ENCODE measurements around the gene ESR2.

The ESR2 gene

DNA sequence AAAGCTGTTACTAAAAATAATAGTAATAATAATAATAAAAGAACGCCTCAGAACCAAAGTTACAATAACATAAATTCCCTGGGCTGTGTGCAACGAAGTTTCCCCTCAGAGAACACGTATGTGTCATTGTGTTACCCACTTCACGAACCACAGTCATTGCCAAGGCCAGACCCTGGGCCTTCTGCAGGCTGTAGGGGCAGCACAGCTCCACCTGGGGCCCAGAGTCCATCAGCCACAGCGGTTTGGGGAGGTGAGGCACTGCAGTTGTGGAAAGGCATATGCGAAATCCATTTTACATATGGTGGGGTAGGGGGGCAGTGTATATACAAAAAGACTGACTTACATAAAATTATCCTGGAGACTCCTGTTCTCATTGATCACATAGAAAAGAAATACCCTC lies 56.1 kb downstream of the ESR2 start:
- no peaks in the 10 kb centered on the region for H4K20me1 ChIP-seq (ENCODE audit: low read depth, low read length)
- H3K27ac ChIP-seq (ENCODE audit: low read depth, low read length), result no peak overlapping the region
- peaks cover 14% of the 10 kb centered on the region; the same call in 1 of the 2 replicates for H3K79me2 ChIP-seq (ENCODE audit: insufficient read depth, low read length)
- no peak overlapping the region for H2AFZ ChIP-seq (ENCODE audit: low read depth, low read length, severe bottlenecking)
- no peak overlapping the region for H3K4me3 ChIP-seq (ENCODE audit: insufficient read depth, low read length, poor library complexity, severe bottlenecking)
- TF ChIP-seq, protein P1, sequence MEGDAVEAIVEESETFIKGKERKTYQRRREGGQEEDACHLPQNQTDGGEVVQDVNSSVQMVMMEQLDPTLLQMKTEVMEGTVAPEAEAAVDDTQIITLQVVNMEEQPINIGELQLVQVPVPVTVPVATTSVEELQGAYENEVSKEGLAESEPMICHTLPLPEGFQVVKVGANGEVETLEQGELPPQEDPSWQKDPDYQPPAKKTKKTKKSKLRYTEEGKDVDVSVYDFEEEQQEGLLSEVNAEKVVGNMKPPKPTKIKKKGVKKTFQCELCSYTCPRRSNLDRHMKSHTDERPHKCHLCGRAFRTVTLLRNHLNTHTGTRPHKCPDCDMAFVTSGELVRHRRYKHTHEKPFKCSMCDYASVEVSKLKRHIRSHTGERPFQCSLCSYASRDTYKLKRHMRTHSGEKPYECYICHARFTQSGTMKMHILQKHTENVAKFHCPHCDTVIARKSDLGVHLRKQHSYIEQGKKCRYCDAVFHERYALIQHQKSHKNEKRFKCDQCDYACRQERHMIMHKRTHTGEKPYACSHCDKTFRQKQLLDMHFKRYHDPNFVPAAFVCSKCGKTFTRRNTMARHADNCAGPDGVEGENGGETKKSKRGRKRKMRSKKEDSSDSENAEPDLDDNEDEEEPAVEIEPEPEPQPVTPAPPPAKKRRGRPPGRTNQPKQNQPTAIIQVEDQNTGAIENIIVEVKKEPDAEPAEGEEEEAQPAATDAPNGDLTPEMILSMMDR (IDR thresholded peaks at IDR 0.05; ENCODE audit: insufficient read depth, low read length, poor library complexity, severe bottlenecking), result no peak
- no peak for TF ChIP-seq EZH2phosphoT487 (conservative IDR thresholded peaks at IDR 0.05; ENCODE audit: low read length)
- H3K4me2 ChIP-seq (ENCODE audit: low read depth, low read length, poor library complexity, severe bottlenecking), result no peak overlapping the region
- H3K9ac ChIP-seq (ENCODE audit: low read length), result no peak overlapping the region
- H3K36me3 ChIP-seq (ENCODE audit: low read length), result no peaks in the 10 kb centered on the region
- no peaks in the 10 kb centered on the region for H3K9me2 ChIP-seq (replicated peaks; ENCODE audit: insufficient read depth, low read length)
- no peaks in the 10 kb centered on the region for H3K27me3 ChIP-seq (ENCODE audit: low read length)
- peaks cover 53% of the 10 kb centered on the region for H3F3A ChIP-seq (ENCODE audit: insufficient read depth)
- no peaks in the 10 kb centered on the region for H3K9me3 ChIP-seq (ENCODE audit: insufficient read depth, low read length)

DNA sequence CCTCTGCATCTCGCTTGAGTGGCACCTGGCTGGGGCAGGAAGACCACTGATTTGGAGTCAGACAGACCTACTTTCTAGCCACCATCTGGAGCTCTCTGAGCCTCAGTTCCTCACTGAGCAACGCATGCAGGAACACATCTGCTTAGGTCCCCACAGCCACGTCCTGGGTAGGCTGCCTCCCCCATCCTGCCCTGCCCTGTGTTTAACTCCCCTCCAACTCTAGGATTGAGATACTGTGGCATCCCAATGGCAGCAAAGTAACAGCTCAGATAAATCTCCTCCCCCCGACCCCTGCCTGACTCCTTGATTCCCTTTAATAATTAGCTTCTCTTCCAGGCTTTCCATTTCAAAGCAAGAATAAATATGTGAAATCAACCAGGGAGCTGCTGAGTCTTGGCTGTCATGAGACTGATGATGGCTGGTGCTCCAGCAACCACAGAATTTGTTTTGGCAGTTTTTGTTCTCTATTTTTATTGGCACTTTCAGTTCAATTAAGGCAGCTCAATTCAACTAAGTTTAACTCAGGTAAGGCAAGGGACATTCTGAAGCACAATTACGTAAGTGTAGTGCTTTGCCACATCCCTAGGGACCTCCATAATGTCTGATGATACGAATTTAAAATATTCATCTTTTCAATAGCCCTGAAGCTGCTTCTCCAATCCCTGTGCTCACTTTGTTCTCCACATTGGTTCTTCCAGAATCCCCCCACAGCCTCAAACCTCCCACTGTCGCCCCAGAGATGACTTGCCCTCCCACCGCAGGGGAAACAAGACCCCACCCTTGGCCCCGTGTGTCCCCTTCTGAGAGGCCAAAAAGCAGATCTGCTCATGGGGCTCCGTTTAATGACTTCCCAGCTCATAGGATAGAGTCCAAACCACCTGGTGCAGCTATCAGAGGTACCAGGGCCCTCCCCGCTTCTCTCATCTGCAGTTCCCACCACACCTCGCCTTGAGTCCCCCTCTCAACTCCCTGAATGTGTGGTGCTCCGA lies 58.2 kb downstream of the ESR2 start:
- Histone ChIP-seq H3F3A (ENCODE audit: insufficient read depth) (peaks cover 71% of the 10 kb centered on the region), H3K4me3 (ENCODE audit: insufficient read depth, low read length, poor library complexity, severe bottlenecking) (peak overlapping the region; percentile 25), H4K20me1 (ENCODE audit: low read depth, low read length) (no peaks in the 10 kb centered on the region)

DNA sequence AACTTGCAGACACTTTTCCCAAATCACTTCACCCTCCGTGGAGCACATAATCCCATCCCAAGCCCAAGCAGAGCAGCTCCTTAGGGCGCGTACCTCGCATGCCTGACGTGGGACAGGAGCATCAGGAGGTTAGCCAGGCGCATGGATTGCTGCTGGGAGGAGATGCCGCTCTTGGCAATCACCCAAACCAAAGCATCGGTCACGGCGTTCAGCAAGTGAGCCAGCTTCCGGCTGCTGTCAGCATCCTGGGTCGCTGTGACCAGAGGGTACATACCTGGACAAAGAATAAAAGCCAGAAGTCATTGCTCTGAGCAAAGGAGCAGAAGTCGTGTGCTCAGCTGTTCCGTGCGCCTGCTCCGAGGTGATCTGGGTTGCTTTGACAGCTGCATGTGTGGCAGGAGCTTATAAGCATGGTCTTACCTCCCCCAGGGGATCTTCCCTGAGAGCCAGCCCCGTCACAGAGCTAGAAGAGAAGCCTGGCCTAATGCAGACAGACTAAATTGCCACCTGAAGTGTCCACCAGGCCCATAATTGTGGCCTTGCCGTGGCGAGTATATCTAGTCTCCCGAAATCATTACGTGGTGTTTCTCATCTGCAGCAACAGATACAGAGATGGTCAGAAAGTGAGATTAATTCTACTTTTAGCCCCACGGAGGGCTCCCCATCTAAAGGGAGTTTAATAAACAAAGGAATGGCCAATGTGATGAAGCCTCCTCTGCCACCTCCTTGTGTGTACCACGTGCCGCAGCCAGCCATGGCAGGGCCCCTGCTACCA lies 59.1 kb downstream of the ESR2 start:
- Histone ChIP-seq H3K27me3 (ENCODE audit: low read length) (no peaks in the 10 kb centered on the region), H2AFZ (ENCODE audit: low read depth, low read length, severe bottlenecking) (peak overlapping the region; percentile 31), H3K4me3 (ENCODE audit: insufficient read depth, low read length, poor library complexity, severe bottlenecking) (peak overlapping the region; percentile 44), H3F3A (ENCODE audit: insufficient read depth) (peaks cover 73% of the 10 kb centered on the region), H3K9me2 (replicated peaks; ENCODE audit: insufficient read depth, low read length) (no peaks in the 10 kb centered on the region), H3K36me3 (ENCODE audit: low read length) (no peaks in the 10 kb centered on the region), H3K9me3 (ENCODE audit: insufficient read depth, low read length) (no peaks in the 10 kb centered on the region), H4K20me1 (ENCODE audit: low read depth, low read length) (no peaks in the 10 kb centered on the region), H3K27ac (ENCODE audit: low read depth, low read length) (peak overlapping the region; percentile 96), H3K4me2 (ENCODE audit: low read depth, low read length, poor library complexity, severe bottlenecking) (peak overlapping the region; percentile 70), H3K9ac (ENCODE audit: low read length) (peak overlapping the region; percentile 62), H3K79me2 (ENCODE audit: insufficient read depth, low read length) (peaks cover 33% of the 10 kb centered on the region)
- TF ChIP-seq EZH2phosphoT487 (conservative IDR thresholded peaks at IDR 0.05; ENCODE audit: low read length), result no peak
- TF ChIP-seq, protein P1 (IDR thresholded peaks at IDR 0.05; ENCODE audit: insufficient read depth, low read length, poor library complexity, severe bottlenecking), result no peak

More for the DNA sequence above, 58.2 kb downstream of the ESR2 start:
- no peaks in the 10 kb centered on the region for H3K9me3 ChIP-seq (ENCODE audit: insufficient read depth, low read length)
- no peaks in the 10 kb centered on the region for H3K27me3 ChIP-seq (ENCODE audit: low read length)
- peak overlapping the region; percentile 96 for H3K27ac ChIP-seq (ENCODE audit: low read depth, low read length)
- H3K36me3 ChIP-seq (ENCODE audit: low read length), result no peaks in the 10 kb centered on the region
- peak overlapping the region; percentile 62 for H3K9ac ChIP-seq (ENCODE audit: low read length)
- peaks cover 32% of the 10 kb centered on the region for H3K79me2 ChIP-seq (ENCODE audit: insufficient read depth, low read length)
- no peak for TF ChIP-seq EZH2phosphoT487 (conservative IDR thresholded peaks at IDR 0.05; ENCODE audit: low read length)
- peak overlapping the region; percentile 27 for H2AFZ ChIP-seq (ENCODE audit: low read depth, low read length, severe bottlenecking)
- no peaks in the 10 kb centered on the region for H3K9me2 ChIP-seq (replicated peaks; ENCODE audit: insufficient read depth, low read length)
- peak overlapping the region; percentile 70 for H3K4me2 ChIP-seq (ENCODE audit: low read depth, low read length, poor library complexity, severe bottlenecking)

All from SU-DHL-6 (cell line).